ENCODE measurements around the gene CALCOCO1.

DNA sequence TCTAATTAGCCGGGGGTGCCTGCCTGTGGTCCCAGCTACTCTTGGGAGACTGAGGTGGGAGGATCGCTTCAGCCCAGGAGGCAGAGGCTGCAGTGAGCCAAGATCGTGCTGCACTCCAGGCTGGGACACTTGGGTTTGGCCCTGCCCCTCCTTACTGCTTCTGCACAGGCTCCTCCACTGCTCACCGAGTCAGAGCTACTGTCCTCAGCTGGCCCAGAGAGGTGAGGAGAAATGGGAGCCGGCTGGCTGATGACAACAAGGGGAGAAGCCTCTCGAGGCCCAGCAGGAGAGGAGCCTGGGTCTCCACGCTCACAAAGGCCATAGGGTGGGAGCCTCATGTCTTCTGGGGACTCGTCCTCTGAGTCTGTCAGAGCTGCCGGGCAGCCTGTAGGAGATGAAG, 13.7 kb downstream of the CALCOCO1 start:
- TF ChIP-seq, protein P1, sequence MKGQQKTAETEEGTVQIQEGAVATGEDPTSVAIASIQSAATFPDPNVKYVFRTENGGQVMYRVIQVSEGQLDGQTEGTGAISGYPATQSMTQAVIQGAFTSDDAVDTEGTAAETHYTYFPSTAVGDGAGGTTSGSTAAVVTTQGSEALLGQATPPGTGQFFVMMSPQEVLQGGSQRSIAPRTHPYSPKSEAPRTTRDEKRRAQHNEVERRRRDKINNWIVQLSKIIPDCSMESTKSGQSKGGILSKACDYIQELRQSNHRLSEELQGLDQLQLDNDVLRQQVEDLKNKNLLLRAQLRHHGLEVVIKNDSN (IDR thresholded peaks at IDR 0.05; ENCODE audit: borderline replicate concordance, extremely low read length, insufficient read depth, low read depth, low read length), result no peak
- TF ChIP-seq REST (IDR thresholded peaks at IDR 0.05; ENCODE audit: low read depth, low read length), result no peak

All from GM12878 (cell line).